Neuronal stem cell (in vitro differentiated cells): ENCODE results near the gene RANBP1.

Experiments used
- DNase-seq: peaks from one replicate; pipeline ENCODE4 v3.0.0-alpha.2; 2013; ENCODE audit warnings: low spot score
- H2AFZ ChIP-seq: one replicate; pipeline ENCODE4 v1.6.1; 2013; ENCODE audit warnings: mild to moderate bottlenecking, low read length, inconsistent platforms
- H2AK5ac ChIP-seq: 2 replicates; pipeline ENCODE4 v1.6.1; 2013; ENCODE audit warnings: low read depth, mild to moderate bottlenecking, inconsistent platforms, low read length, moderate library complexity, mixed read lengths
- H2BK120ac ChIP-seq: 2 replicates; pipeline ENCODE4 v1.6.1; 2013; ENCODE audit warnings: low read depth, mild to moderate bottlenecking, inconsistent platforms, low read length, moderate library complexity, mixed read lengths
- H2BK12ac ChIP-seq: one replicate; pipeline ENCODE4 v1.6.1; 2013; ENCODE audit warnings: low read length, inconsistent platforms
- H2BK15ac ChIP-seq: 2 replicates; pipeline ENCODE4 v1.6.1; 2013; ENCODE audit warnings: mild to moderate bottlenecking, low read length, inconsistent platforms, mixed read lengths
- H2BK5ac ChIP-seq: one replicate; pipeline ENCODE4 v1.6.1; 2013; ENCODE audit warnings: inconsistent platforms, mild to moderate bottlenecking, low read length, moderate library complexity
- H3K14ac ChIP-seq: one replicate; pipeline ENCODE4 v1.6.1; 2013; ENCODE audit warnings: low read length, inconsistent platforms
- H3K18ac ChIP-seq: 2 replicates; pipeline ENCODE4 v1.6.1; 2013; ENCODE audit warnings: low read length, inconsistent platforms
- H3K23ac ChIP-seq: 2 replicates; pipeline ENCODE4 v1.6.1; 2013; ENCODE audit warnings: low read depth, mild to moderate bottlenecking, mixed read lengths, low read length, inconsistent platforms; ENCODE audit not compliant: poor library complexity
- H3K27ac ChIP-seq: replicated peaks from 3 replicates; pipeline ENCODE4 v1.5.1; 2013; ENCODE audit warnings: low read length, inconsistent platforms
- H3K27me3 ChIP-seq, 3 experiments: 2 replicates each; pipeline ENCODE4 v1.6.1; 2013; ENCODE audit warnings: low read length in 3 of 3, mild to moderate bottlenecking in 2 of 3, inconsistent platforms in 1 of 3, low read depth in 1 of 3, mixed read lengths in 1 of 3, moderate library complexity in 1 of 3; ENCODE audit not compliant: control insufficient read depth in 3 of 3, insufficient read depth in 3 of 3
- H3K36me3 ChIP-seq, 2 donors: replicated peaks in 1 of 2; 2 replicates each; pipeline ENCODE4 v1.6.1; 2013; ENCODE audit warnings: low read length in 2 of 2; ENCODE audit not compliant: control insufficient read depth in 2 of 2, insufficient read depth in 2 of 2
- H3K4ac ChIP-seq: 2 replicates; pipeline ENCODE4 v1.6.1; 2013; ENCODE audit warnings: inconsistent platforms, mild to moderate bottlenecking, low read length, moderate library complexity
- H3K4me1 ChIP-seq, 2 donors: 1 replicate in 1 of 2; 2 replicates in 1 of 2; pipeline ENCODE4 v1.6.1; 2013; ENCODE audit warnings: low read length in 2 of 2, low read depth in 1 of 2; ENCODE audit not compliant: control insufficient read depth in 2 of 2, insufficient read depth in 1 of 2
- H3K4me2 ChIP-seq: one replicate; pipeline ENCODE4 v1.6.1; 2013; ENCODE audit warnings: mild to moderate bottlenecking, low read length, inconsistent platforms; ENCODE audit not compliant: insufficient read depth, poor library complexity, severe bottlenecking
- H3K4me3 ChIP-seq, 2 donors: 2 replicates each; pipeline ENCODE4 v1.5.1; 2013; ENCODE audit warnings: low read length in 2 of 2, mild to moderate bottlenecking in 2 of 2, inconsistent platforms in 1 of 2, moderate library complexity in 1 of 2
- H3K79me1 ChIP-seq: one replicate; pipeline ENCODE4 v1.6.1; 2013; ENCODE audit warnings: low read depth, mild to moderate bottlenecking, inconsistent platforms, low read length, moderate library complexity
- H3K9ac ChIP-seq: one replicate; pipeline ENCODE4 v1.6.1; 2013; ENCODE audit warnings: mild to moderate bottlenecking, low read depth, low read length, inconsistent platforms; ENCODE audit not compliant: poor library complexity
- H3K9me3 ChIP-seq, 2 donors: replicated peaks in 1 of 2; 2 replicates each; pipeline versions ENCODE3 to v1.6.1; 2013; ENCODE audit warnings: low read length in 2 of 2, mild to moderate bottlenecking in 2 of 2, inconsistent platforms in 1 of 2, low read depth in 1 of 2, mixed read lengths in 1 of 2, moderate library complexity in 1 of 2; ENCODE audit not compliant: control insufficient read depth in 2 of 2, insufficient read depth in 1 of 2
- H4K8ac ChIP-seq: one replicate; pipeline ENCODE4 v1.6.1; 2013; ENCODE audit warnings: low read depth, mild to moderate bottlenecking, inconsistent platforms, low read length, moderate library complexity
- H4K91ac ChIP-seq: one replicate; pipeline ENCODE4 v1.6.1; 2013; ENCODE audit warnings: low read length, low read depth, mild to moderate bottlenecking, inconsistent platforms; ENCODE audit not compliant: poor library complexity
- WGBS, 2 donors: extraction: QIAGEN DNeasy Blood & Tissue Kit; methylation state at CpG; one replicate each; pipeline ENCODE4 v1.1.7; 2013; ENCODE audit warnings: missing lambda C conversion rate in 2 of 2, mixed read lengths in 1 of 2; ENCODE audit not compliant: insufficient read length in 2 of 2, insufficient replicate concordance in 1 of 2; ENCODE audit errors: extremely low coverage in 2 of 2; 5-methylcytosine and 5-hydroxymethylcytosine counted together

The RANBP1 gene

GRCh38 chr22:20096574-20097420, 19.1 kb upstream of the RANBP1 start:
- no peak overlapping the region for H3K14ac ChIP-seq
- no peaks in the 10 kb centered on the region for H3K4me1 ChIP-seq
- no peak overlapping the region for H4K8ac ChIP-seq
- H2BK5ac ChIP-seq: no peak overlapping the region
- no CpG with 5 or more reads among the region's 2 CpGs for WGBS, 2 donors
- DNase-seq: no peak
- H3K9ac ChIP-seq: no peak overlapping the region
- no peak overlapping the region for H3K23ac ChIP-seq
- H2AK5ac ChIP-seq: no peak overlapping the region
- H3K4ac ChIP-seq: no peak overlapping the region
- H3K79me1 ChIP-seq: peaks cover 13% of the 10 kb centered on the region
- peaks cover 1 to 12% of the 10 kb centered on the region in 2 donors for H3K9me3 ChIP-seq
- H3K18ac ChIP-seq: no peak overlapping the region
- peaks cover 72 to 99% of the 10 kb centered on the region in 2 donors for H3K36me3 ChIP-seq
- H3K4me3 ChIP-seq: no peak overlapping the region
- no peak overlapping the region for H2BK12ac ChIP-seq
- H2AFZ ChIP-seq: no peak overlapping the region
- H2BK15ac ChIP-seq: no peak overlapping the region
- no peak overlapping the region for H3K27ac ChIP-seq
- H3K4me2 ChIP-seq: no peak overlapping the region
- no peaks in the 10 kb centered on the region for H3K27me3 ChIP-seq
- H2BK120ac ChIP-seq: no peak overlapping the region
- no peak overlapping the region for H4K91ac ChIP-seq

- H3K4ac ChIP-seq: no peak overlapping the region
- peaks cover 2% of the 10 kb centered on the region for H3K79me1 ChIP-seq
- H3K27me3 ChIP-seq: no peaks in the 10 kb centered on the region
- H2BK12ac ChIP-seq: no peak overlapping the region
- no peak overlapping the region for H2BK120ac ChIP-seq
- no peak overlapping the region for H4K8ac ChIP-seq
- H2AFZ ChIP-seq: no peak overlapping the region
- DNase-seq: no peak
- WGBS, 2 donors: no CpG with 5 or more reads among the region's 6 CpGs
- H3K18ac ChIP-seq: no peak overlapping the region
- H3K4me3 ChIP-seq: no peak overlapping the region
- no peaks in the 10 kb centered on the region for H3K4me1 ChIP-seq
- no peak overlapping the region for H4K91ac ChIP-seq
- peaks cover 1 to 12% of the 10 kb centered on the region in 2 donors for H3K9me3 ChIP-seq
- H3K9ac ChIP-seq: no peak overlapping the region
- H2BK15ac ChIP-seq: no peak overlapping the region
- H3K23ac ChIP-seq: no peak overlapping the region
- H2BK5ac ChIP-seq: no peak overlapping the region
- H3K4me2 ChIP-seq: no peak overlapping the region
- no peak overlapping the region for H3K14ac ChIP-seq
- peaks cover 60 to 97% of the 10 kb centered on the region in 2 donors for H3K36me3 ChIP-seq
- no peak overlapping the region for H3K27ac ChIP-seq
- no peak overlapping the region for H2AK5ac ChIP-seq
These were observed 16.7 kb upstream of the RANBP1 start for GRCh38 chr22:20099099-20099711.

GRCh38 chr22:20101638-20102037, 14.3 kb upstream of the RANBP1 start:
- Histone ChIP-seq H4K8ac (no peak overlapping the region), H3K27ac (no peak overlapping the region)
- no peak for DNase-seq

GRCh38 chr22:20102203-20102780, 13.6 kb upstream of the RANBP1 start:
- no peak overlapping the region for H3K9ac ChIP-seq
- H3K9me3 ChIP-seq: peaks cover 0 to 2% of the 10 kb centered on the region in 2 donors
- no peak overlapping the region for H2BK120ac ChIP-seq
- no peak overlapping the region for H4K91ac ChIP-seq
- H3K36me3 ChIP-seq: peaks cover 68 to 96% of the 10 kb centered on the region in 2 donors
- H3K4me2 ChIP-seq: no peak overlapping the region
- H4K8ac ChIP-seq: no peak overlapping the region
- DNase-seq: no peak
- no peak overlapping the region for H2AK5ac ChIP-seq
- no peak overlapping the region for H3K14ac ChIP-seq
- H3K4me1 ChIP-seq: no peaks in the 10 kb centered on the region
- peaks cover 12% of the 10 kb centered on the region for H3K79me1 ChIP-seq
- H2BK15ac ChIP-seq: no peak overlapping the region
- H3K4ac ChIP-seq: no peak overlapping the region
- WGBS, 2 donors: no CpG with 5 or more reads among the region's 12 CpGs
- no peak overlapping the region for H2AFZ ChIP-seq
- no peak overlapping the region for H2BK5ac ChIP-seq
- H2BK12ac ChIP-seq: no peak overlapping the region
- no peak overlapping the region for H3K4me3 ChIP-seq
- no peak overlapping the region for H3K23ac ChIP-seq
- H3K18ac ChIP-seq: no peak overlapping the region
- no peak overlapping the region for H3K27ac ChIP-seq
- no peaks in the 10 kb centered on the region for H3K27me3 ChIP-seq

More at GRCh38 chr22:20101638-20102037, 14.3 kb upstream of the RANBP1 start:
- Histone ChIP-seq H3K23ac (peak overlapping the region; percentile 81), H2AFZ (no peak overlapping the region), H2BK15ac (no peak overlapping the region), H3K9me3 (peaks cover 2 to 4% of the 10 kb centered on the region in 2 donors), H3K18ac (no peak overlapping the region), H3K27me3 (no peaks in the 10 kb centered on the region), H3K9ac (no peak overlapping the region), H2AK5ac (no peak overlapping the region), H3K4ac (no peak overlapping the region), H3K4me3 (no peak overlapping the region), H2BK12ac (no peak overlapping the region), H3K14ac (no peak overlapping the region), H4K91ac (no peak overlapping the region), H3K4me1 (no peaks in the 10 kb centered on the region), H3K79me1 (peaks cover 12% of the 10 kb centered on the region), H2BK120ac (no peak overlapping the region), H2BK5ac (no peak overlapping the region), H3K36me3 (peaks cover 64 to 96% of the 10 kb centered on the region in 2 donors), H3K4me2 (no peak overlapping the region)
- WGBS, 2 donors: no CpG with 5 or more reads among the region's 8 CpGs
